GM12878 (cell line): Measurements from ENCODE around the gene SUGCT.

Source experiments
- ASH2L ChIP-seq: fragments of 300-600, 200-600 bp; sonication (generic); IDR thresholded peaks from 2 replicates; pipeline ENCODE4 v1.6.1; 2017; ENCODE audit warnings: low read depth, mild to moderate bottlenecking, borderline replicate concordance
- BACH1 ChIP-seq: fragments of 450-650 bp; IDR thresholded peaks from 2 replicates; pipeline ENCODE4 v1.6.1; 2017; ENCODE audit warnings: mild to moderate bottlenecking, borderline replicate concordance
- CTCF ChIP-seq, 3 experiments: IDR thresholded peaks in 2 of 3; conservative IDR thresholded peaks in 1 of 3; 2 replicates each; pipeline ENCODE4 v1.5.1; 2011; ENCODE audit warnings: low read depth in 3 of 3, low read length in 3 of 3, mild to moderate bottlenecking in 3 of 3, control low read depth in 2 of 3, moderate library complexity in 2 of 3, inconsistent platforms in 1 of 3, mixed read lengths in 1 of 3; ENCODE audit not compliant: control insufficient read depth in 2 of 3, insufficient read depth in 1 of 3; ENCODE audit errors: extremely low read depth in 1 of 3
- EP300 ChIP-seq, 2 experiments: fragments of 150-350 bp in 1 of 2; IDR thresholded peaks; 2 replicates each; pipeline ENCODE4 v1.6.1; 2011 to 2012; ENCODE audit warnings: low read depth in 2 of 2, low read length in 2 of 2, borderline replicate concordance in 1 of 2, improper control_type of control experiment in 1 of 2, inconsistent platforms in 1 of 2; ENCODE audit not compliant: control insufficient read depth in 1 of 2
- MXI1 ChIP-seq: fragments of 150-350 bp; IDR thresholded peaks from 2 replicates; pipeline ENCODE4 v1.6.1; 2011; ENCODE audit warnings: low read depth, mild to moderate bottlenecking, inconsistent platforms, low read length, improper control_type of control experiment
- POLR2A ChIP-seq: IDR thresholded peaks from 2 replicates; pipeline ENCODE4 v1.6.1; 2011; ENCODE audit warnings: low read depth, mild to moderate bottlenecking, low read length
- RAD51 ChIP-seq: fragments of 450-650 bp; IDR thresholded peaks from 2 replicates; pipeline ENCODE4 v1.6.1; 2016; ENCODE audit warnings: moderate library complexity, mild to moderate bottlenecking, inconsistent platforms
- SP1 ChIP-seq: IDR thresholded peaks from one replicate; pipeline ENCODE4 v1.6.1; 2011; ENCODE audit warnings: low read depth, low read length
- SRF ChIP-seq, 2 experiments: IDR thresholded peaks; 2 replicates each; pipeline ENCODE4 v1.6.1; 2011; ENCODE audit warnings: low read depth in 2 of 2, low read length in 2 of 2, mild to moderate bottlenecking in 1 of 2, moderate library complexity in 1 of 2
- TCF12 ChIP-seq: IDR thresholded peaks from 2 replicates; pipeline ENCODE4 v1.6.1; 2011; ENCODE audit warnings: low read depth, mild to moderate bottlenecking, low read length

GRCh38 chr7:40549372-40550039, 414.7 kb downstream of the SUGCT start:
- no peak for TF ChIP-seq TCF12
- no peak for TF ChIP-seq POLR2A
- TF ChIP-seq MXI1, result no peak
- no peak for TF ChIP-seq RAD51
- no peak for TF ChIP-seq ASH2L
- no peak for TF ChIP-seq SP1
- no peak for TF ChIP-seq CTCF (IDR thresholded peaks at IDR 0.05 in 2 of 3, conservative IDR thresholded peaks at IDR 0.05 in 1 of 3; ENCODE audit: control insufficient read depth in 2 of 3, extremely low read depth in 1 of 3, insufficient read depth in 1 of 3, low read depth in 3 of 3, low read length in 3 of 3)
- TF ChIP-seq BACH1, result no peak
- TF ChIP-seq EP300 (IDR thresholded peaks at IDR 0.05; ENCODE audit: borderline replicate concordance in 1 of 2, control insufficient read depth in 1 of 2, low read depth in 2 of 2, low read length in 2 of 2), result no peak
- no peak for TF ChIP-seq SRF (IDR thresholded peaks at IDR 0.05; ENCODE audit: low read depth in 2 of 2, low read length in 2 of 2)
